ENCODE measurements around the gene NTN1.

Gene NTN1

GRCh38 chr17:9020824-9021157 is 519 bp upstream of the NTN1 start:
- DNase-seq (ENCODE audit: insufficient read length, low spot score), result no peak
- TF ChIP-seq CTCF (IDR thresholded peaks at IDR 0.05; ENCODE audit: insufficient read depth, missing control alignments), result no peak
- no peak for FAIRE-seq

- no peak for TF ChIP-seq CTCF (IDR thresholded peaks at IDR 0.05; ENCODE audit: insufficient read depth, missing control alignments)
- FAIRE-seq, result no peak
- DNase-seq (ENCODE audit: insufficient read length, low spot score), result no peak
These were observed 772 bp downstream of the NTN1 start for GRCh38 chr17:9021992-9022572.

- TF ChIP-seq CTCF (IDR thresholded peaks at IDR 0.05; ENCODE audit: insufficient read depth, missing control alignments), result no peak
- no peak for FAIRE-seq
- no peak for DNase-seq (ENCODE audit: insufficient read length, low spot score)
These were observed 1.5 kb downstream of the NTN1 start for GRCh38 chr17:9022573-9023391.

GRCh38 chr17:9023392-9024218 is 2.3 kb downstream of the NTN1 start:
- no peak for TF ChIP-seq CTCF (IDR thresholded peaks at IDR 0.05; ENCODE audit: insufficient read depth, missing control alignments)
- DNase-seq (ENCODE audit: insufficient read length, low spot score) (no peak), FAIRE-seq (no peak)

GRCh38 chr17:9024497-9024896 is 3.2 kb downstream of the NTN1 start:
- TF ChIP-seq CTCF (IDR thresholded peaks at IDR 0.05; ENCODE audit: insufficient read depth, missing control alignments), result no peak
- no peak for DNase-seq (ENCODE audit: insufficient read length, low spot score)
- FAIRE-seq, result no peak

GRCh38 chr17:9026741-9027140 is 5.4 kb downstream of the NTN1 start:
- no peak for DNase-seq (ENCODE audit: insufficient read length, low spot score)
- FAIRE-seq, result no peak
- no peak for TF ChIP-seq CTCF (IDR thresholded peaks at IDR 0.05; ENCODE audit: insufficient read depth, missing control alignments)
